ENCODE measurements around the gene EARS2.
"Not testable (repeated sequence)": the region's sequence is repeated elsewhere in the genome, so short reads cannot be mapped to it uniquely, and the experiment has no call there.

EARS2 gene

DNA sequence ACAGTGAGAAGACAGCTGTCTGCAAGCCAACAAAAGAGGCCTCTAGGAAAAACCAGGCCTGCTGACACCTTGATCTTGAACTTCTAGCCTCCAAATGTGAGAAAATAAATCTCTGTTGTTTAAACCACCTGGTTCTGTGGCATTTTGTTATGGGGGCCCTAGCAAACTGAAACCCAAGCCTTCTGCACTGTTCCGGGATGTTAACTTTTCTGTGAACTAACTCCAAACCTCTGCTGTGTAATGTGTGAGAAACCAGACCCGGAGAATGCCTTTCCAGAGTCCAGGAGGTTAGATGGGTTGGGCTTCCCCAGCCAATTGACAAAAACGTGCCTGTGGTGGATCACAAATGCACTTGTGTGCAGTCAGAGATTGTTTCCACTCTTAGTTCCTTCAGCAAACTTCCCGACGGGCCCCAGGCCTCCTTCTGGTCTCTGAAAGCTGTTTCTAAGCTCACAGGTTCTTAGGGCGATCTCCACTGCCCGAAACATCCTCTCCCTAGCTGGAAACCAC, 33.2 kb downstream of the EARS2 start:
- no peak for DNase-seq

DNA sequence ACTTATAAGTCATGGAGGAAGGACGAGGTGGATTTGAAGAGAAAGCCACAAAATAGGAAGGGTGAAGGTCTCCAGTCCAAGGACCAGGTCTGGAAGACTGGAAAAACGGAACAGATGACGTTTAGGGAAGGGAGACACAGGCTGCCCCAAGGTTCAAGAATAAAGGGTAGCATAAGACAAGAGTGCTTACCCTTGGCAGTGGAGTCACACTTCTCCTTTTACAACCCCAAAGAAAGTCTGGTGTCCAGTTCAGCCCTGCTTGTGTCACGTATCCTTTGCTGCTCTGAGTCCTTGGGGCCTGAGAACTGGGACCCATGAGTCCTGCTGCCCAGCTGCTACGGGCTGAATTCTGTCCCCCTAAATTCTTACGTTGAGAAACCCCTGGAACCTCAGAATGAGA, 33.8 kb downstream of the EARS2 start:
- no peak for DNase-seq

DNA sequence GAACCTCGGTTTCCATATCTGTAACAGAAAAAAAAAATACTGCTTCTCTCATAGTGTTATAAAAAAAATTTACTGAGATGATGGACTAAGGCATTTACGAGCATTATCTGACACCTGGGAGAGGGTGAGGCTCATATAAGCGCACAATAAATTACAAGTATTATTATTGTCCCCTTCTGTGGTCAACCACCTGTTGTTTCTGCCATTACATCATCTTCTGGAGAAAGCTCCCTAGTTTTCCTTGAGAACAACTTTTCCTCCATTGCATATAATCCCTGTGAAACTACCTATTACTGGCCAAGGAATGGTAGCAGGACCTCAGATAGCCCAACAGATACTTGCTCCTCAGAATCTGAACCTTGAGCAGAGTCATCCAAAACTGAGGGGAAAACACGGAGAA, 35.2 kb downstream of the EARS2 start:
- DNase-seq = no peak

DNA sequence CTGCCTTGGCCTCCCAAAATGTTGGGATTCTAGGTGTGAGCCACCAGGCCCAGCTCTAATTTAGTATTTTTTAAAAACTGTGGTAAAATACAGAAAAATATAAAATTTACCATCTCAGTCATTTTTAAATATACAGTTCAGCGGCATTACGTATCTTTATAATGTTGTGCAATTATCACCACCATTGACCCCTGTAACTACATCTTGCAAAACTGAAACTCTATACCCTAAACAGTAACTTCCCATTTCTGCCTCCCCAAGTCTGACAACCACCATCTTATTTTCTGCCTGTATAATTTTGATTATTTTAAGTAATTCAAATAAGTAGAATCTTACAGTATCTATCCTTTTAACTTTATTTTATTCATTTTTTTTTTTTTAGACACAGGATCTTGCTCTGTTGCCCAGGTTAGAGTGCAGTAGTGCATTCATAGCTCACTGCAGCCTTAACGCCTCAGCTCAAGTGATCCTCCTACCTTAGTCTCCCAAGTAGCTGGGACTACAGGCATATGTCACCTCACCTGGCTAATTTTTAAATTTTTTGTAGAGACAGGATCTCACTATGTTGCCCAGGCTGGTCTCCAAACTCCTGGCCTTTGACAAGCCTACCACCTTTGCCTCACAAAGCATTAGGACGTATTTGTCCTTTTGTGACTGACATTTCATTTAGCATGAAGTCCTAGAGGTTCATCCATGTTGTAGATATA, 36.0 kb downstream of the EARS2 start:
- DNase-seq = no peak

DNA sequence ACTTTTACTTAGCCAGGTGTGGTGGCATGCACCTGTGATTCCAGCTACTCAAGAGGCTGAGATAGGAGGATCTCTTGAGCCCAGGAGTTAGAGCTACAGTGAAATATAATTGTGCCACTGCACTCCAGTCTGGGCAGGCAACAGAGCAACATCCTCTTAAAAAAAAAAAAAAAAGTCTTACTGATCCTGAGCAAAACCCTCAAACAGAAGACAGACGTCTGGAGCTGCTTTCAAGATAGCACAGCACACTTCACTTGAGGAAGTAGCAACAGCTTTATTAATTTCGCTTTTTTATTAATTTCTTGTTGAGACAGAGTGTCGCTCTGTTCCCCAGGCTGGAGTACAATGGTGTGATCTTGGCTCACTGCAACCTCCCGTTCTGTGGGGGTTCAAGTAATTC, 36.6 kb downstream of the EARS2 start:
- DNase-seq = no peak

DNA sequence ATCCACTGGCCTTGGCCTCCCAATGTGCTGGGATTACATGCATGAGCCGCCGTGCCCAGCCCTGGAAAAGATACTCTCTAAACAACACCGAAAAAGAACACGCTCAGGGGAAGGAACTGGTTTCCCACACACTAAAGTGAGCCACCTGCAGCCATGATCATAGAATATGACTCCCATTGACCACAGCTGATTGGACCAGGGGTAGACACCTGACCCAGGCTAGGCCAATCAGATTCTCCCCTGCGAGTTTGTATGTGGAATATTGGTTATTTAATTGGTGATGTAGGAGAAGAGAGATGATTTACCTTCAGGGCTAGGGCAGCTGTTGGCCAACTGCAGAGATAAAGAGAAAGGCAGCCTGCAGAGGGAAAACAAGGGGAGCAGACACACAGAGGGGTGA, 37.9 kb downstream of the EARS2 start:
- no peak for DNase-seq

DNA sequence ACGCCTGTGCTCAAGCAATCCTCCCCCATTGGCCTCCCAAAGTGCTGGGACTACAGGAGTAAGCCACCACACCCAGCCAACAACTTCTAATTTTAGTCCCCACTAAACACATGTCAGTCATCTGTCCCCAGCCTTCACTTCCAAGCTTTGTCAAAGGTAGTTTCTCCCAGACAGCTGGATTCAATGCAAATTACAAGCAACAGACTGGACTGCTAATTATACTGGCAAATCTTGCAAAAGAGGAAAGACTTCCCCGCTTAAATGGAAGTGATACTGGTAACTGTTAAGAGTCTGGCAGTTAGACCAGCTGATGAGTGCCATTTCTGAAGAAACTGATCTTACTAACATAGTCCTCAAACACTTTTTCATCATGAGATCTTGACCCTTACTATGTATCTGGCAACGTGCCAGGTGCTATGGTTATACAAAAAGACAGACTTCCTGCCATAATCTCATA, 38.7 kb downstream of the EARS2 start:
- DNase-seq = peak; percentile 9

DNA sequence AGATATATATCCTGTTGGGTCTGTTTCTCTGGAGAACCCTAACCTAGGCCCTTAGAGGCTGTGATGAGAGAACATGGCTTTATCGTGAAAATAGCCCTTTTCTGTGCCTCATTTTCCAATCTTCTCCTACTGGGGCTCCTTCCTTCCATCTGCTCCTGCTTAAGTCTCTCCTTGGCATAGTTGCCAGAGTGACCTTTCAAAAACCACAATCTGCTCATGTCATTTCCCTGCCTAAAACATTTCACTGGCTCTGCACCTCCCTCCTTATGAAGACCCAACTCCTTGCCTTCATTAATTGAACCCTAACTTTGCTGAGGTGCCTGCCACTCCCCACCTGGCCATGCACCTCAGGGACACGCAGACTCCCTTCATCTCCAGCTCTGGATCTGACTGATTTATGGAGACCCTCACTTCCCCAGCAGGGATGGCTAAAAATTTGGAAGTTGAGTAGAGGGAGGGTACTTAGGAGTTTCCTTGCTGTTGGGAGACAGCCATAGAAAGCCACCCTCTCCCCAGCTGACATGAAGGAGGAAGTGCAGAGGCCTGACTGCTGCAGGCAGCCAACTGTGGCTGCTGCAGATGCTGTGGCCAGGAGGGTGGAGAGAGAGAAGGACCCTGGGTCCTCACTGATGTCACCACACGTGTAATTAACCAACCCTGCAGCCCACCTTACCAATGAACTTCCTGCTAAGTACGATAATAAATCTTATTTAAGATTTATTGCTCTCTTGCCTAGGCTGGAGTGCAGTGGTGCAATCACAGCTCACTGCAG, 40.6 kb downstream of the EARS2 start:
- no peak for DNase-seq

DNA sequence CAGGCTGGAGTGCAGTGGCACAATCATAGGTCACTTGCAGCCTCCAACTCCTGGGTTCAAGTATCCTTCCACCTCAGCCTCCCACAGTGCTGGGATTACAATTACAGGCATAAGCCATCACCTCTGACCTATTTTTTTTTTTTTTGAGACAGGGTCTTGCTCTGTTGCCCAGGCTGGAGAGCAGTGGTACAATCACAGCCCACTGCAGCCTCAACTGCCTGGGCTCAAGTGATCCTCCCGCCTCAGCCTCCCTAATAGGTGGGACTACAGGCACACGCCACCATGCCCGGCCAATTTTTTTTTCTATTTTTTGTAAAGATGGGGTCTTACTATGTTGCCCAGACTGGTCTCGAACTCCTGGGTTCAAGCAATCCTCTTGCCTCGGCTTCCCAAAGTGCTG, 41.3 kb downstream of the EARS2 start:
- no peak for DNase-seq

DNA sequence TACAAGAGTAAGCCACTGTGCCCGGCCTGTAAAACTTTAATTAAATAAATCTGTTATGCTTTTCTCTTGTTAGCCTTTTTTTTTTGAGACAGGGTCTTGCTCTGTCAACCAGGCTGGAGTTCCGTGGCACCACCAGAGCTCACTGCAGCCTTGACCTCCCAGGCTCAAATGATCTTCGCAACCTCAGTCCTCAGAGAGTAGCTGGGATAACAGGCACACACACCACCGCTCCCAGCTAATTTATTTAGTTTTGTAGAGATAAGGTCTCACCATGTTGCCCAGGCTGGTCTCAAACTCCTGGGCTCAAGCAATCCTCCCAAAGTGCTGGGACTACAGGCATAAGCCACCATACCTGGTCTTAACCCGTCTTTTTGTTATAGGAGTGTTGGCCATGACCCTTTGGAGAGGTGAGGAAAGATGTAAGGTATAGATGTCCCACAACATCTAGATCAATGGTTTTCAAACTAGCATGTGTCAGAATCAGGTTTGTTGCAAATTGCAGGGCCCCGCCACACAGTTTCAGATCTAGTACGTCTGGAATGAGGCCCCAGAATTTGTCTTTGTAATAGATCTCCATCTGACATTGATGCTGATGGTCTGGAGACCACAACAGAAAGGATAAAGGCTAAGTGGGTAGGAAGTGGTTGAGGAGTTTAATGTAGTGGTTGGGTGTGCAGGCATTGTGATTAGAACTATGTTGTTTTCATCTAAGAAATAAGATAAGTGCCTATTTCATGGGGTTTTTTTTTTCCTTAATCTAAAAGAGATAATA, 42.6 kb downstream of the EARS2 start:
- DNase-seq = no peak

DNA sequence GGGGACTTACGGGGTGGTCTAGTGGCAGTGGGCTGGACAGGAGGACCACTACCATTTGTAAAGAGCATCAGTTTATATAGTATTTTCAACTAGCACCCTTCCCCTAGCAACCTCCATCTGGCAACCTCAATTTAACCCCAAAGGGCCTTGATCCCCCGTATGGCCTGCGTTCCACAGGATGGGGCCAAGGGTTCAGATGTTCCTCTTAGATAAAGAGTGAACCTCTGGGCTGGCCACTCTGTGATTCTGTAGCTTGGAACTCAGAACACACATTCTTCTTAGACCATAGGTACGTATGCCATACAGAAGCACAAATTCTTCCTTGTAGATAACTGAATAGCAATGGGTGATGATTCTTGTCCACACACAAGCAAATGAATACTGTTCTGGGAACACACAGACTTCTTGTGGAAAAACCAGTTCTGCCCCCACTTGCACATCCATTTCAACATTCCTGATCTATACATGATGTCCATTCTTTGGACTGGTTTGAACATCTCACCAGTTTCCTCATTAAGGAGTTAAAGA, 44.9 kb downstream of the EARS2 start:
- peak; percentile 7 for DNase-seq

DNA sequence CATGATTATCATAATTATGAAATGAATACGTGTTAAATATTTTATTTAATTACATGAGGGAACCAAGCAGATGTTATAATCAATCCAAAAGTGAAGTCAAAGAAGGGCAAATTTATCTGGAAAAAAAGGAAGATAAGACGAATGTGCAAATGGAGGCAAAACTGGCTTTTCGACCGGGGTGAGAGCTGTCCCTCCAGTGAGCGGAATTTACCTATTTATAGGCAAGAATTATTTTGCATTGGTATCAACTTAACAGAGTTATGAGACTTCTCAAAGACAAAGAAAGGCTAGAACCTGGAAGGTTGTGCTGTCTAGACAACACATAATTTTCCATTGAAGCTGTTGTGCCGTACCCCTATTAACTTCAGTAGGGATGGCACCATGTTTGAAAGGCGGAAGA, 45.4 kb downstream of the EARS2 start:
- DNase-seq = no peak

DNA sequence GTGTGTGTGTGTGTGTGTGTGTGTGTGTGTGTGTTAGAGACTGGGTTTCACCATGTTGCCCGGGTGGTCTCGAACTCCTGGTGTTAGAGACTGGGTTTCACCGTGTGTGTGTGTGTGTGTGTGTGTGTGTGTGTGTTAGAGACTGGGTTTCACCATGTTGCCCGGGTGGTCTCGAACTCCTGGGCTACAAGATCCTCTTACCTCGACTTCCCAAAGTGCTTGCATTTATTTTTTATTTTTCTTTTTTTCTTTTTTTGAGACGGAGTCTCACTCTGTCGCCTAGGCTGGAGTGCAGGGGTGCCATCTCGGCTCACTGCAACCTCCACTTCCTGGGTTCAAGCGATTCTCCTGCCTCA, 46.3 kb downstream of the EARS2 start:
- DNase-seq = not testable (repeated sequence)

DNA sequence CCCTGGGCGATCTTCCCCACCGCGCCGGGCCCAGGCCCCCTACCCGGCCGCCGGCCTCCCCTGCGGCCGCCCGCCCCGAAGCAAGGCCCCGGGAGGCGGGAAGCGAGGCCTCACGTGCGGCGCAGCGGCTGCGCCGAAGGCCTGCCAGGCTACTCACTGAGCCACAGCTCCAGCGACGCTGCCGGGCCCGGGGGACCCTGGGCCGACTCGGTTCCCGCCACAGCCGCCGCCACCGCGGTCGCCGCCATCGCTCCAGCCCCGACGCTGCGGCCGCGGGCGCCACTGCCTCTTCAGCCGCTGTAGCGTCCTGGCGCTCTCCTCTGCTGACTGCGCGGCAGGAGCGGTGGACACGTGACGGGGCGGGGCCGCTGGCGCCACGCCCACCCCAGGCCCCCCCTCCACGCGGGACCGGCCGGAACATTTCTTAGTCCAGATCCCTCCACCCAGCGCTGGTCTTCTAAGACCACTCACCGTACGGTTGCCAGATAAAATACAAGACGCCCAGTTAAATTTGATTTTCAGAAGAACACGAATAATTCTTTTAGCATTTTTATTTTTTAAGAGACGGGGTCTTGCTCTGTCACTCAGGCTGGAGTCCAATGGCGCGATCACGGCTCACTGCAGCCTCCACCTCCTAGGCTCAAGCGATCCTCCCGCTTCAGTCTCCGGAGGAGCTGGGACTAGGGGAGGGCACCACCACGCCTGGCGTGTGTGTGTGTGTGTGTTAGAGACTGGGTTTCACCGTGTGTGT, 46.8 kb downstream of the EARS2 start, which contains the start of gene GGA2:
GGA2 (minus strand) TSS at position 331 of the 751 bp plus-strand sequence; CDS start at position 248, 83 bp downstream.
- peak; percentile 85 for DNase-seq

DNA sequence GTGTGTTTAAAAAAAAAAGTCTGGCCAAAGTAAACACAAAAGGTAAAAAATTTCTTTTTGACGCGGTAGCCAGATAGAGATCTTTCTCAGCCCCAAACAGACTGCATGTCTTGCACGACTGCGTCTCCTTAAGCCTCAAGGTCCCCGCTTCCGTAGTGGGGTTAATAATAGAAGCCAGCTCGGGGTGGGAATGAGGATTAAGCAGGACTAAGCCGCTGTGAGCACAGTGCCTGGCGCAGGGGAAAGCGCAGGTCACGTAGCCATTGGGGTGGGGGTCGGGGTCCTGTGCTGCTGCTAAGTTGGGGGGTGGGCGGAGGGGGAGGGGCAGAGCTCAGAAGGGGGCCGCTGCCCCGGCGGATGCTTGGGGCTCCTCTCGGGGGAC, 47.4 kb downstream of the EARS2 start:
- peak; percentile 50 for DNase-seq

DNA sequence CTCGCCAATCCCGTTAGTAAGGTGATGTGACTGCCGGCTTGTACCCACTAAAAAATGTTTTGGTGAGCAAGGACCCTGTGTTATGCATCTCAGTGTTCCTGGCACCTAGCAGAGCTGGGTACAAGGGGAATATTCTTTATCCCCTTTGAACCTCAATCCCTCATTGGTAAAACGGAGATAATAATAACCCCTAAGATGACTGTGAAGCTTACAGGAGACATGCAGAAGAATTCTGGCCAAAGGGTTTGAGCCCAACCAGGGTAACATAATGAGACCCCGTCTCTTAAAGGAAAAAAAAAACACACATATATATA, 47.8 kb downstream of the EARS2 start:
- DNase-seq = peak; percentile 28

DNA sequence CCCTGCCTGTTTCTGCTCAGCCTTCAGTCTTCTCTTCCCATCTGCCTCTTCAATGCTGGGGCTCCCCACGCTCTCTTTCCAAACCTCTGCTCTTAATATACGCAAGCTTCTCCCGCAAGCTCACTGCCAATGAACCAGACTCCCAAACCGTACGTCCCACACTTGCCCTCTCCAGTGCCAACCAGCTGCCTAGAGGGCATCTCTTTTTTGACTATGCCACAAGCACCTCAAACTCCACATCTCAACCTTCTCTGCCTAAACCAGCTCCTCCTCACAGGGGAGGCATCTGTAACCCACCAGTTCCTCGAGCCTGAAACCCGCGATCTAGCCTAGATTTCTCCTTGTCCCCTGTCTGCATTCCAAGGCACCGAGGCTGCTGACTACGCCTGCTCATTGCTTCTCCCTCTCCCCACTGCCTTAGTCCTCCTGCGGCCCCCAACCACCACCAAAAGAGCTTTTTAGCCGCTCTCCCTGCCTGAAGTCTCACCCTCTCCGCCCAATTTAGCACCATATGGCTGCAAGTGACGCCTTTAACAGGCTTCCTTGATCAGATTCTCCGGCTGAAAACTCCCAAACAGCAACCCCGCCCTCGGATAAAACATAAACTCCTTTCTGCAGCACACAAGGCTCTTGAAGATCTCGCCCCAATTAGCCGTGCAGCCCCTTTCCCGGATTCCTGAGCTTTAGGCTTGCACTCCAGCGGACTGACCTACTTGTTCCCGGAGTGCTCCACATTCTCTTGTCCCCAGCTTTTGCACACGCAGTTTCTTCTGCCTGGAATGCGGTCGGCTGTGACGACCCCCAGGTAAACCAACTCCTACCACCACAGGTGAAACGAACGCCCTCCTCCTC, 48.3 kb downstream of the EARS2 start:
- peak; percentile 26 for DNase-seq

DNA sequence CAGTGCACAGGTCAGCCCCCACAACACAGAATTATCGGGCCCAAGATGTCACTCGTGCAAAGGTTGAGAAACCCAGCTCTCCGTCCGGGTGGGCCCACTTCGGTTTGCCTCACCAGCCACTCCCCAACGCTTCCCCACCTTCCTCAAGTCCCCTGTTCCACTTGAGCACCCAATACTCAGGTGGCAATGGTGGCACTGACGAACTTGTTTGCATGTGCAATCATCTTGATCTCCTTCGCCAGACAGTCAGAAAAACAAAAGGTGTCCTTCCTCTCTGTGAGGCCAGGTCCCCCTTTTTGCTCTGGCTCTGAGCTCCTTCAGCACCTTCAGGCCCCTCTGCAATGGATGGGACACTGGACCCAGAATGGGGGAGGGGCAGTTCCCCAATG, 50.5 kb downstream of the EARS2 start:
- no peak for DNase-seq

DNA sequence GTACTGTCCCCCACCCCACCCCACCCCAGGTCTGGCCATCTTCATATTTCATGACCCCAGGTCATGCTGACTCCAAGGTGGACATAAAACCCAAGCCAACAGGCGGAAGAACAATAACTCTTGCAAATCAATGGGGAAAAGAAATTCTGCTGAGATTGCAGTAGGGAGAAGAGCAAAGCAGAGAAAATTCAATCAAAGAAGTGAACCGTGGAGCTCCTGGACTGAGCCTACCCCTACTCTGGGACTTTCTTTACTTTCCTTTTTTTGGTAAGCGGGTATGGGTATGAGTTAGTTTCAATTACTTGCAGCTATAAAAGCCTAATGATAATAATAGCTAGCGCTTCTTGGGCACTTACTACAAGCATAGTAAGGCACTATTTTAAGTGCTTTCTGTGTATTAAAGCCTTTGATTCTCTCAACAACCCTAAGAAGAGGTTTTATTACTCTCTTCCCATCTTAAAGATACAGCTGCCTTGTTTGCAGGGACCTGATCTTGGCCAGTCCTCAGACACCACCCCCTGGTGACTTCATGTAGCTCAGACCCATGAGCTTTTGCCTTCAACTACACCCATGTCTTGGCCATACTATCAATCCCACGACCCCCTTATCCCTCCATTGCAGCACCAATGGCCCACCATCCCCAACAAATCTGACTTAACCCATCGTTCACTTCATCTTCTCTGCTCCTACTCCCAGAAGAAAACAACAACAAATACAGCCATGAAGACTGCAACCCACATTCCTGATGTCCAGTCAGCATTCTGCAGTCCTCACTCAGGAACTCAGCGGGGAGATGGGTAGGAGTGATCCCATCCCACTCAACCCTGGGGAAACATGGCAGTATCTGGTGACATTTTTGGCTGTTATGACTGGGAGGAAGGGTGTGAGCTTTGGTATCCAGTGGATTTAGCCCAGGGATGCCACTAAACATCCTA, 51.2 kb downstream of the EARS2 start:
- DNase-seq = no peak

DNA sequence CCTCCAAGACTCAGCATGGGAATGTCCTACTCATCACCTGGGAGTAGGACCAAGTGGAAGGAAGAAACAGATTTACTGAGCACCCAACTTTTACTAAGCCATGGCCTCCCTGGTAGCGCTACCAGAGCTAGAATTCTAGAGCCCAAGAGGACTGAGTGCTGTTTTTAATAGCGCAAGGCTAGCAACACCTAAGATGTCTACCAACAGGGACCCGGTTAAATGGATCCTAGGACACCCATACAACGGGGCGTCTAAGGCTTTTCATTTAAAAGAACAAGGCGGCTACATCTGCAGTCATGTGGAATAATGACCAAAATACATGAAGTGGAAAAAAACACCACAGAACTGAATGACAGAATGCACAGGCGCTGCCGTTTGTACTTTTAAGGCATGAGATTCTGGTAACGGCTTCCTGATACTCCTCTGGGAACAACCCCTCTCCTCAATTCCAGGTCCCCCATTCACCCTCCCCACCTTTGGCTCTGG, 51.9 kb downstream of the EARS2 start:
- no peak for DNase-seq

Data from DMS53 (cell line).